Measurements from ENCODE around the gene LLPH.
A peak's percentile ranks its signal among the peaks of the same experiment; 100 is the strongest.
"Not testable (repeated sequence)": the region's sequence is repeated elsewhere in the genome, so short reads cannot be mapped to it uniquely, and the experiment has no call there.

LLPH gene

DNA sequence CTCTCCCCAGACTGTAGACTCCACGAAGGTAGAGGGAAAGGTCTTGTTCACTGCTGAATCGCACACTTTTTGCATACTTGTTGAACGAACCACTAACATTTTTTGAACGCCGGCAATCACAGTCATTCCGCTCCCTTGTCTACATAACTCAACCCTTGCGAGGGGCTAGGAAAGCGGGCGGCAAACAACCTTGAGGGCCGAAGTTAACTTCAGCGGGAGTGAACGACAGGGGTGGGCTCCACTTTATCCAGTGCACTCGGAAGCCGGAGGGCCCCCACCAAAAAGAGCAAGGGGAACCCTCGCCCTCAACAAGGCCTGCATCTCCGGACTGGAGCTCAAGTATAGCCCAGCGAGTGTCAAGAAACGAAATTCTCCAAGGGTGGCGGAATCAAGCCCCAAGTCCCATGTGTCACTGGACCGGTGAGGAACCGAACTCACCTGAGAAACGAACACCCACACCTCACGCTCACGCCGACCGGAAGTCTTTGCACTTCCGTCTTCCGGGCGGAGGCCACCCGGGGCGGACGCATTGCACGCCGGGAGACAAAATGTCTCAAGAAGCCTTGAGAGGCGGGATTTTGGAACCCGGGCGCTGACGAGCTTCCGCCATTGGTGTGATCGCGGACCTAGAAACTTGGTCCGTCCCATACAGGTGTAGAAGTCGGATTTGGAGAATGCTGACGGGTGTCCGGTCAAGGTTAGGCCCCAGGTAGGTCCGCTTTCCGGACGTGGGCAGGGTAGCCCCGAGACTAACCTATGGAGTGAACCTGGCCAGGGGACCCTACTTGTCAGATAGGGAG lies at the start of gene LLPH:
Gene LLPH (minus strand): TSS at position 484 of the 800 bp plus-strand sequence. CDS start 1,644 bp downstream, outside the sequence.
- peak; percentile 88 for DNase-seq

DNA sequence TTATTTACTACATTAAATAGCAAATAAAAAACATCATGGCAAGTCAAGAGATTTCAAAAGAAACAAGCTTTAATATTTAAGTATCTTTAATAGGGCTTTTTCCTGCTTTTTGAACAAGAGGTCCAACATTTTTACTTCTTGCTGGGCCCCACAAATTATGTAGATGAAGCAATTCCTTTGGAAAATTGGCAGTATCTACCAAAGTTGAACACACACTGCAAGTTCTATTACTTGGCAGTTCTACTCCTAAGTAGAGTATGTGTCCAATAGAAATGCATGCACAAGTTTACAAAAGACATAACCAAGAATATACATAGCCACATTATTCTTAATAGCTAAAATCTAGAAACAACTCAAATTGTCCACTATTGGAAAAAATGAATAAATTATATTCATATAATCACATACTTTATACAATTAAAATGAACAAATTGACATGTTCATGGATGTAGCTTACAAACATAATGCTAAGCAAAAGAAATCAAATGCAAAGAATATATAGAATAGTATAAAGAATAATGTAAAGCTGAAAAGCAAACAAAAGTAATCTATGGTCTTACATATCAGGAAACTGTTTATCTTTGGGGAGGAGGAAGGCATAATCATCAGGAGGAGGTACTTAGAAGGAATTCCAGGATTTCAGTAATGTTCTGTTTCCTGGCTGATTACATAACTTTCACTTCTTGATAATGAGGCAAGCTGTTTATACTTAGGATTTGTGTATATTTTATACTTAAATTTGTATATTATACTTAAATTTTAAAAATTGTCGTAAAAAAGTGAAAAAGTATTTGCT lies 45.8 kb upstream of the LLPH start:
- DNase-seq = no peak

DNA sequence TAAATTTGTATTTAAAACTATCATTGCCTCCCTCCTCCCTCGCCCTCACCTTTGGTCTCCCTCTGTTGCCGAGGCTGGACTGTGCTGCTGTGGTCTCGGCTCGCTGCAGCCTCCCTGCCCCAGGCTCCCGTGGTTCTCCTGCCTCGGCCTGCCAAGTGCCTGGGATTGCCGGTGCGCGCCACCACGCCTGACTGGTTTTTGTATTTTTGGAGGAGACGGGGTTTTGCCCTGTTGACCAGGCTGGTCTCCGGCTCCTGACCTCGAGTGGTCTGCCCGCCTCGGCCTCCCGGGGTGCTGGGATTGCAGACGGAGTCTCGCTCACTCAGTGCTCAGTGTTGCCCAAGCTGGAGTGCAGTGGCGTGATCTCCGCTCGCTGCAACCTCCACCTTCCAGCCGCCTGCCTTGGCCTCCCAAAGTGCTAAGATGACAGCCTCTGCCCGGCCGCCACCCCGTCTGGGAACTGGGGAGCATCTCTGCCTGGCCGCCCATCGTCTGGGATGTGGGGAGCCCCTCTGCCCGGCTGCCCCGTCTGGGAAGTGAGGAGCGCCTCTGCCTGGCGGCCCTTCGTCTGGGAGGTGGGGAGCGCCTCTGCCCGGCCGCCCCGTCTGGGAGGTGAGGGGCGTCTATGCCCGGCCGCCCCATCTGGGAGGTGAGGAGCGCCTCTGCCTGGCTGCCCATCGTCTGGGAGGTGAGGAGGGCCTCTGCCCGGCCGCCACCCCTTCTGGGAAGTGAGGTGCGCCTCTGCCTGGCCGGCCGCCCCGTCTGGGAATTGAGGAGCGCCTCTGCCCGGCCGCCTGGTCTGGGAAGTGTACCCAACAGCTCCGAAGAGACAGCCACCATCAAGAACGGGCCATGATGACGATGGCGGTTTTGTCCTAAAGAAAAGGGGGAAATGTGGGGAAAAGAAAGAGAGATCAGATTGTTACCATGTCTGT lies 44.1 kb upstream of the LLPH start:
- not testable (repeated sequence) for DNase-seq

DNA sequence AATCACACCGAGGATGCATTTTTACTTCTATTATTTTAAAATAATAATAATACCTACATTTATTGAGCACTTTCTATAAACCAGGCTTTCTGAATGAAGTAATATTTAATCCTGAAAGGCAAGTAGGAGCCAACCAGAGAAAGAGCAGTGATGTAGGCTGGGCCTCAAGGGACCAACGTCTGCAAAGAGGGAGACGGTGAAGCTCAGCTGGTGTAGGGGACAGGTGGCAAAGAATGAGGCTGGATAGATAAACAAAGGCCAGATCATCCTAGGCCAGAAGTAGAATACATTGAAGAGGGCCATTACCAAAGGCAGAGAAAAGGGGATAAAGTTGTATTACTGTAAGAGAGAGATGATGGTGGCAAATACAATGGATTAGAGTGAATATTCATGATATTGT lies 40.1 kb upstream of the LLPH start:
- DNase-seq = no peak

DNA sequence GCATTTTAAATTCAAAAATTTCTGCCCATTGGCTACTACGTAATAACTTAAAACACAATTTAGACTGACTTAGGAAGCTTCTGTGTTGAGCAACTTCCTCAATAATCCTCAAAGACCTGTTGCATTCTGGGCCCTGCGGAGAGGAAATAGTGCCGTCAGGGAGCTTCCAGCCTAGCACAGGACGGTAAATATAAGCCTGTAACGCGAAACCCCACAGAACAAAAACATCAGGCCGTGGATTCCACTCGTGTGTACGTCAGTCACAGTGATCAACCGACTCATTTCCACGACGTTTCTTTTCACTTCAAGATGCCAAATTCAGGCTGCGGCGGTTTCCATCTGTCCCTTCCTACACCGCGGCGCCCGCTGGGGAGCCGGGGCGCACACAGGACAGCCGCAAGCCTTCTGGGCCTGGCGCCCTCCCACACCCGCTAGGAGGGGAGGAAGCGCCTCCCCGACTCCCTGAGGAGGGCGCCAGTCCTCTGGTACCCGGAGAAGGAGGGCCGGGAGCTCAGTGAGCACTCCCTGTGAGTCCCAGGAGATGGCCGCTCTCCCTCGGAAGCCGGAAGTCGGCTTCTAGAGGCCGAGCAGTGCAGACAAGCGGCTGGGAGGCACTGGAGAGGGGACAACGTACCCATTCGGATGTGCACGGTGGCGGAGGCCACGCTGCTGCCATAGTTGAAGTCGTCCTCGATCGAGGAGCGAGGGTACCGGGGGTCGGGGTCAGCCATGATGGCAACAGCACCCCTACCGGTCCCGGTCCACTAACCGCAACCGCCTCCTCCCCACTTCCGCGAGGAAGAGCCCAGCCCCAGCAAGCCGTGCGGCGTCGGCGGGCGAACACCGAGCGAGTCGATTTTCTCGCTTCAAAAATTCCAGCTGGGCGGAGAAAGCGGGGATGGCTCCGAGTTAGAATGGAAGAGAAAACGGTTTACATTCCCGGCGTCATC lies 38.9 kb upstream of the LLPH start, which contains the start of gene TMBIM4:
Gene TMBIM4 (minus strand): TSS at position 776 of the 950 bp plus-strand sequence. CDS start 45 bp downstream, at position 731.
- DNase-seq = peak; percentile 95

DNA sequence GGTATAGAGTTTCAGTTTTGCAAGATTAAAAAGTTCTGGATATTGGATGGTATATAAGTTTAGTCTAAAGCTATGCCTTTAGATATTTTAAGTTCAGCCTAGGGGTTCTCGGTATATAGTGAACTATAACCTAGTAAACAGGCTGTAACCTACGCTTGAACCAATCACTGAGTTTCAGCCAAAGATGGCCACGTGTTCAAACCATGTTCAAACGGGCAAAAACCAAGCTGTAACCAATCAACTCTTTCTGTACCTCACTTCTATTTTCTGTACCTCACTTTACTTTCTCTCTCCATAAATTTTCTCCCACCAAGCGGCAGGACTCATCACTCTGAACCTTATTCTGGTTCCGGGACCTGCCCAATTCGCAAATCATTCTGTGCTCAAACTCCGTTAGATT lies 37.9 kb upstream of the LLPH start:
- no peak for DNase-seq

DNA sequence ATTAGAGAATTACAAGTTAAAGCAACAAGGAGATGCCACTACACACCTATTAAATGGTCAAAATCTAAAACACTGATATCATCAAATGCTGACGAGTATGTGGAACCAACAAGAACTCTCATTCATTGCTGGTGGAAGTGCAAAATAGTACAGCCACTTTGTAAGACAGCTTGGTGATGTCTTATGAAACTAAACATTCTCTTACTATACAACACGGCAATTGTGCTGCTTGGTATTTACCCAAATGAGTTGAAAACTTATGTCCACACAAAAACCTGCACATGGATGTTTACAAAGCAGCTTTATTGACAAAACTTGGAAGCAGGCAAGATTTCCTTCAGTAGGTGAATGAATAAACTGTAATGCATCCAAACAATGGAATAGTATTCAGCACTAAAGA lies 36.0 kb upstream of the LLPH start:
- no peak for DNase-seq

DNA sequence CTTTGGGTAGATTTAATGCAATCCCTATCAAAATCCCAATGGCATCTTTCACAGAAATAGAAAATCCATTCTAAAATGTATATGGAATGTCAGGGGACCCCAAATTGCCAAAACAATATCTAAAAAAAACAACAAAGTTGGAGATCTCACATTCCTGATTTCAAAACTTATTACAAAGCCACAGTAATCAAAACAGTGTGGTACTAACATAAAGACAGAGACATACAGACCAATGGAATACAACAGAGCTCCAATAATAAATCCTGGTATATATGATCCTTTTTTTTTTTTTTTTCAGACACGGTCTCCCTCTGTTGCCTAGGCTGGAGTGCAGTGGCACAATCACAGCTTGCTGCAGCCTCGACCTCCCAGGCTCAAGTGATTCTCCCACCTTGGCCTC lies 34.6 kb upstream of the LLPH start:
- no peak for DNase-seq

DNA sequence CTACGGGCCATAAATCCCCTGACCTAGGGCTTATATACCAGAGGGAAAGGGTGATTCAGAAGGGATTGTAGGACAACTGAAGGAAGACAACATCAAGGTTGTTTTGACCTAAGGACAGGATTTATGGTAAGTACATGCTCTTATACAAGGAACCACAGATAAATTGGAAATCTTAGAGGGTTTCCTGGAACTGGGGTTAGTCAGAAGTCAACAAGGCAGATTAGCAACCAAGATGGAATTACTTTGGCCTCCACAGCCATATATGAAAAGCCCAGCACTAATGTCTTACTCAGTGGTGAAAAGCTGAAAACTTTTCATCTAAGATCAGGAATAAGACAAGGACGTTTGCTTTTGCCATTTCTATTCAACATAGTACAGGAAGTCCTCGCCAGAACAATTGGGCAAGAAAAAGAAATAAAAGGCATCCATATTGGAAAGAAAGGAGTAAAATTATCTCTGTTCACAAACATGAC lies 33.8 kb upstream of the LLPH start:
- peak; percentile 14 for DNase-seq

DNA sequence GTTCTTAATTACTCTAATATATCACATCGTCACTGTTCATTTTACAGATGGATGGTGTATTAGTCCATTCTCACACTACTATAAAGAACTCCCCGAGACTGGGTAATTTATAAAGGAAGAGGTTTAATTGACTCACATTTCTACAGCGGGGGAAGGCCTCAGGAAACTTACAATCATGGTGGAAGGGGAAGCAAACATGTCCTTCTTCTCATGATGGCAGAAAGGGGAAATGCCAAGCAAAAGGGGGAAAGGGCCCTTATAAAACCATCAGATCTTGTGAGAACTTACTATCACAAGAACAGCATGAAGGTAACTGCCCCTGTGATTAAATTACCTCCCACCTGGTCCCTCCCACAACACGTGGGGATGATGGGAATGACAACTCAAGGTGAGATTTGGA lies 32.7 kb upstream of the LLPH start:
- no peak for DNase-seq

DNA sequence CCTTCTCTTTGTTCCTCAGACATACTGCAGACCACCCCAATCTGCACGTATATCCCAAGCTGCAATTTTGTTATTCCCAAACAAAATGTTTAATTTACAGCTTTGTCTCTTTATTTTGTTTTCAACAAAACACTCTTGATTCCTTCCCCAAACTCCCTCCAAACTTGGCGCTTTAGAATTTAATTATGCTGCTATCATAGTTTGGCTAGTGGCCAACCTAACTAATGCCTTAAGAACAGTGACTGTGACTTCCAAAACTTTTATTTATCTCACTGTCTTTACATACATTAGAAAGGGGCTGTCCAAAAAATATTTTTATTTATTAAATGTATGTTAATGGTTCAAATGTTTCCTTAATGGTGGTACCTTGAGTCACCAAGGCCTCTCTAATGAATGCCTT lies 32.2 kb upstream of the LLPH start:
- no peak for DNase-seq

DNA sequence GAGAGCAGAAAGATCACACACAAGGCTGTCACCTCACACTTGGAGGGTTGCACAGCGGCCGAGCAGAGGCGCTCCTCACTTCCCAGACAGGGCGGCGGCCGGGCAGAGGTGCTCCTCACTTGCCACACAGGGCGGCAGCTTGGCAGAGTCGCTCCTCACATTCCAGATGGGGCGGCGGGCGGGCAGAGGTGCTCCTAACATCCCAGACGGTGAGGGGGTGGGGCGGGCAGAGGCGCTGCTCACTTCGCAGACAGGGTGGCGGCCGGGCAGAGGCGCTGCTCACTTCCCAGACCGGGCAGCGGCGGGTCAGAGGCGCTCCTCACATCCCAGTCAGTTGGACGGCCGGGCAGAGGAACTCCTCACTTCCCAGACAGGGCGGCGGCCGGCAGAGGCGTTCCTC lies 30.2 kb upstream of the LLPH start:
- no peak for DNase-seq

DNA sequence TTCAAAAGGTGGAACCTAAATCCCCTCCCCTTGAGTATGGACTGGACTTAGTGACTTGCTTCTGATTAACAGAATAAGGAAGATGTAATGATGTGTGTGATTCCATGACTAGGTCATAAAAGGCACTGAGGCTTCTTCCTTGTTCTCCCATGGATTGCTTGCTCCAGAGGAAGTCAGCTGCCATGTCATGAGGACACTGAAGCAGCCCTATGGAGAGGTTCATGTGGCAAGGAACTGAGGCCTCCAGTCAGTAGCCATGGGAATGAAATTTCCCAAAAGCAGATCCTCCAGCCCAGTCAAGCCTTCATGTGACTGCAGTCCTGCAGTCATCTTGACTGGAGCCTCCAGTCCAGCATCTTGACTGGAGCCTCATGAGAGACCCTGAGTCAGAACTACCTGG lies 28.6 kb upstream of the LLPH start:
- no peak for DNase-seq

DNA sequence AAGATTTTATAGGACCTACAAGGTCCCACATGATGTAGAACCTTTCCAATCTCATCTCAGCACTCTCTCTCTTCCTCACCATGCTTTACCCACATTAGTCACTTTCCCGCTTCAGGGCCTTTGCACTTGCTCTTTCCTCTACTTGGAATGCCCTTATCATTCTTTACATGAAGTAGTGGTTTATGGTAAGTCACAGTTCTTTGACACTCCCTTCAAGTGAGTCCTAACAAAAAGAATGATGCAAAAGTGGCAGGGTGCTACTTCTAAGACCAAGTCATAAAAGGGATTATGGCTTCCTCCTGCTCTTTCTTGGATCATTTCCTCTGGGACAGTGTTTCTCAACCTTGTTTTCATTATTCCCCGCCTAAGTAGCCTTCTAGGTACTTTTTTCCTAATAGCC lies 26.1 kb upstream of the LLPH start:
- DNase-seq = no peak

DNA sequence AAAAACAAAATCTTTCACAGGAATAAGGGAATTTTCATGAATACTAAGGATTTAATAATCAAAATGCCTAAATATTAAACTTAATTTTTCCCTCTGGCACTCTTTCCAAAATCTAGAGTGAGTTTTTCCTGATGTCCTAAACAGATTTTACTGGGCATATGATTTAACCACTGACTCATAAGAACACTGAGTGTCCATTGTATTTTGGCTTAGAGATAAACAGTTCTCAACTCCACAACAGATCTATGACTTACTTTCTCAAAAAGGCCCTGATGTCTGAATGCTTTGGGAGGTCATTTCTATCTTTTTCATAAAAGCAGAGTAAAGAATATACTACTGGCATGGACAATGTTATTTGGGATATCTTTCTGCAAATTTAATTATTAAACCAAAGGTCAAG lies 24.2 kb upstream of the LLPH start:
- DNase-seq = no peak

DNA sequence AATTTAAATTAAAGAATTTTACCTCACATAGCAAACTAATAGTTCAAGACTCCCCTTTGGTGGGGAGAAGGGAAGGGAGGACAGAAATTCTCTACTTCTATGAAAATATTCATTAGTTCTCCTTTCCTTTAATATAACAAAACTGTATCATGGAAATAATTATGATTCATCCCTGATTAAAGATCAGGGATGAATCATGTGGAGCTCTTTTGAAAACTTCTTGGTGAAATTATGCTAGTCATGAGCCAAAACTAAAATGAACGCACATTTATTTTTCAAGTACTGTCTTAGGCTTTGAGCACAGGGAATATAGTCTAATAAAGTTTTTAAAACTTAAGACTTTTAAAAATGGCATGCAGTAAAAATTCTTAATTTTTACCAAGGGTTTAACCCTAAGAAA lies 22.2 kb upstream of the LLPH start:
- DNase-seq = peak; percentile 38

DNA sequence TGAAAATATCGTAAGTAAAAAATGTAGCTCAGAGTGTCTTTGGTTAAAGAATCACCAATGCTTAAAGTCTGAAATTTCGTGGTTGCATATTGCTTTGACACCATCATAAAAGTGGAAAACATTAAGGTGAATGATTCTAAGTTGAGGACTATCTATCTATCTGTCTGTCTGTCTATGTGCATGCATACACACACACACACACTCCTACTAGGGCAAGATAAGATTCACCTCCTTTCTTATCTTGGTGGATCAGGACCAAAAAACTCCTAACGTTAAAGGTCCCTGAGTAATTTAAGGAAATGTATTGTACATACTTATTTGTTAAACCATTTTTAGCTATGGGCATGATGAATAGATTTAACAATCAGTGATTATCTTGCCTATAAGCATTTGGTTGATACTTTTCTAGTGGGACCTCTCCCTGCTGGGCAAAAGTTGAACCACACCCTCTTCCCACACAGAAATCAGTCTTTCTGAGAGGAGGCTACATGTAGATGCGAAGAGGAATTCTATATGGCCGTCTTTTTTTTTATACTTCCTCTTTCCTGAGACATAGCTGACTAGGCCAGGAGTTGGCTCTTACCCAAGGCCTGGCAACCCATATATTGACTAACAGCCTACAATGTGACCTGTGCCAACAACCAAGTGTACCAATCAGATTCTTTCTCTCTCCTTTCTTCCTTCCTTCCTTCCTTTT lies 19.3 kb upstream of the LLPH start:
- no peak for DNase-seq

DNA sequence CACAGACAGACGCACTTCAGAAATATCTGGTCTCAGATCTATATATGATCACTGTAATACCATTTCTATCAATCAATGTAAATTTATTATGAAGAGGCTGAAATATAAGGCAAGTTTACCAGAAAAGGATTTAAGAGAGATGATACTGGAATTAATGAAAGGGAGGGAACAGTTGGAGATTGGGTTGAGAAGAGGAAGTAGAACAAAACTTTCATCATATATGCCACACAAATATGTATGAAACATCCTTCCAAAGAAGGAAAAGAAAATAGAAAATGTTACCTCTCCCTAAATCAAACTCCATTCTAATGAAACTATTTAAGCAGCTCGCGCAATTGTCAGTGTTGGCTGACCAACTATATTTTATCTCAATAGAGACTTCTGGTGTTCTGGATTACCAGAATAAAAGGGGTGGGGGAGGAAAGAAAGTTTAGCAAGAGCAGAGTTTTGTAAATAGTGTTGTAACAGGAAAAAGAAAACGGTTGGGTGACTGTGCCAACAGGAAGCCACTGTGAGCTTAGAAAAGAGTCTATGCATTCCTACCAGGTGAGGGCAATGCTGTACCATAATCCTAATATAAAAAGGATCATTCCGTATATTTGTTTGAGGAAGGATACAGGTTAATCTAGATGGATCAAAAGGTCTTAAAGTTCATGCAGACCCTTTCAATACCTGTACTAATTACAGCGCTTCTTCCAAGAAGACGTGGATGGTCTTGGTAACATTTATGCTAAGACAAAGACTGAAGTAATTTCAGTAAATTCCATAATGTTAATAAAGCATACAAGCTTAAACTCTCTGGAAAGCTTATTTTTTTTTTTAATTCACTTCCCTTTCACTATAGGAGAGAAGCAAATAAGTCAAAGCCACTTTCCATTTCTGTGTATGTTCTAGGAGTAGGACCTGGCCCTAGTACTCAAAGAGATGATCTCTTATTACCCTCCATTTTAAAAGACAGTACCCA lies 14.5 kb upstream of the LLPH start:
- peak; percentile 70 for DNase-seq

DNA sequence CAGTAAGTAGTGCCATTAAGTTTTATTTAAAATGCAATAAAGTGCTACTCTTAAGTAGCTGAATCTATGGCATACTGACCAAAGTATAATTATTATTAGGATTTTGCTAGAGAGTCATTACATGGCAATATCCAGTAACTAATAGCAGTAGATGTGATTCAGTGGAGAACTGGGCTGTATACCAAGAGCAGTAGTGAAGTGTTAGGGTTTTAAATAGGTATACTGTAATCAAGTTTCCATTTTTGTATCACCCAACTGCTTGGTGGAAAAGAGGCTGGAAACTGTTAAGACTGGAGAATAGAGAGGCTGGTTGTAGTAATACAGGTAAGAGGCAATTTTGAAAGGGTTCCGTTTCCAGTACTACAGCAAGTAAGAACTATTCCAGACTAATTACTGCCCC lies 13.3 kb upstream of the LLPH start:
- DNase-seq = no peak

DNA sequence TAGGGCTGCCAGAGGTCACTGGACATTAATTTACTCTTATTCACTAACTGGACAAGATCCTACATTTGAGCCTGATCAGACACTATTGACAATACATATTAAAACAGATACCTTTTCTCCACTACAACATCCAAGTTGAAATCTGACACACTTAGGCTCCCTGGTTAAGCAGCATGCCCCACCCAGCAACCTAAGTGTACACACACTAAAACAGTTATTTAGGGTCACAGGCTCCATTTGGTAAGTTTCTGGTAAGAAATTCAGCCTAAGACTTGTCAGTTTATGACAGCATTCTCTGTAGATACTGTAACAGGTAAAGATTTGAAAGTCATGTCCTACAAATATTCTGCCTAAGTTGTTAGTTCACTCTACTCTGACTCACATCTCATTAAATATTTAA lies 12.3 kb upstream of the LLPH start:
- DNase-seq = no peak

Measured in fibroblast of skin of right quadriceps (primary cell).